ENCODE measurements around the gene ADARB2.

DNA sequence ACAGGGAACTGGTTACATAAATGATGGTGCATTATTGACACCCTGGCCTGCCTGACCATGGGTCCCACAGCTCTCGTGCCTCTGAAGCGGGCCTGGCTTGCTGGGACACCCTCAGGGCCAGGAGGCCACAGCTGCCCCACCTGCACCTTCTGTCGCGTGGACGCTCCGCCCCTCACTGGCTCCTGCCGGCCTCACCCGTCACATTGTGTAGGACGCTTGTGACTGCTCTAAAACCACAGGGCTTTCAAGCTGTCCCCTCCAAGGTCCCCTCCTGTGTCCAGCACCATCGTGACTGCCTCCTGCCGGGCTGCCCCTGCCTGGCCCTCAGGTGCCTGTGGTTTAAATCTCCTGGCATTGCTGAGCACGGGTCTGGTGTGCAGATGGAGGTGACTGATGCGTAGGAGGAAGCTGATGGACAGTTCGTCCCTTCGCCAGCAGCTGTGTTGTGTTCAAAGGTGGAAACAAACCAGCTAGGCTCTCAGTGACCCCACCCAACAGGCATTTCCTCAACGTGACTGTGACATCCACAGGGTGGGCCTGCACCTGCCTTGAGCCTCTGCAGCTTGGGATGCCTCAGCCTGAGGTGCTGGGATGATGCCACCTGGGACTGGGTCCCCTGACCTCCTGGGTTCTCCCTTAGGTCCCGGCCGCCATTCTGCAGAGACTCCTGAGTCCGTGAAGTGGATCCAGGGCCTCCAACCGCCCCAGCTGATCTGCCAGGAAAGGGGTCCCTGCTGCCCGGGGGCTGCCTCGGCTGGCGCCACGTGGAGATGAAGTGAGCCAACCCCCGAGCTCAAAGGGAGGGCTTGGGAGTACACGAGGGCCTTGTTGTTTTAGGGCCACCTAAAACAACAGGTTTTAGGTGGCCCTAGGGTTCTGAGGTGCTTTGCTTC, 532.6 kb downstream of the ADARB2 start:
- TF ChIP-seq EGR1 (IDR thresholded peaks at IDR 0.05; ENCODE audit: borderline replicate concordance in 1 of 2, low read depth in 2 of 2, low read length in 2 of 2) (no peak), GABPA (IDR thresholded peaks at IDR 0.05; ENCODE audit: low read depth) (no peak), JUNB (IDR thresholded peaks at IDR 0.05) (no peak), HDAC6 (IDR thresholded peaks at IDR 0.05; ENCODE audit: unreplicated experiment) (no peak), POLR2AphosphoS5 (IDR thresholded peaks at IDR 0.05; ENCODE audit: low read length) (no peak), JUND (IDR thresholded peaks at IDR 0.05; ENCODE audit: low read depth, low read length) (no peak), NFYB (IDR thresholded peaks at IDR 0.05; ENCODE audit: insufficient read depth, low read depth, low read length) (no peak), CBFB (IDR thresholded peaks at IDR 0.05; ENCODE audit: low read depth) (no peak), RAD51 (IDR thresholded peaks at IDR 0.05) (no peak)
- TF ChIP-seq, protein P1, sequence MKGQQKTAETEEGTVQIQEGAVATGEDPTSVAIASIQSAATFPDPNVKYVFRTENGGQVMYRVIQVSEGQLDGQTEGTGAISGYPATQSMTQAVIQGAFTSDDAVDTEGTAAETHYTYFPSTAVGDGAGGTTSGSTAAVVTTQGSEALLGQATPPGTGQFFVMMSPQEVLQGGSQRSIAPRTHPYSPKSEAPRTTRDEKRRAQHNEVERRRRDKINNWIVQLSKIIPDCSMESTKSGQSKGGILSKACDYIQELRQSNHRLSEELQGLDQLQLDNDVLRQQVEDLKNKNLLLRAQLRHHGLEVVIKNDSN (IDR thresholded peaks at IDR 0.05; ENCODE audit: borderline replicate concordance, extremely low read length, insufficient read depth, low read depth, low read length): no peak

Measured in GM12878 (cell line).